ENCODE results near the gene FBXW5.

FBXW5 gene

DNA sequence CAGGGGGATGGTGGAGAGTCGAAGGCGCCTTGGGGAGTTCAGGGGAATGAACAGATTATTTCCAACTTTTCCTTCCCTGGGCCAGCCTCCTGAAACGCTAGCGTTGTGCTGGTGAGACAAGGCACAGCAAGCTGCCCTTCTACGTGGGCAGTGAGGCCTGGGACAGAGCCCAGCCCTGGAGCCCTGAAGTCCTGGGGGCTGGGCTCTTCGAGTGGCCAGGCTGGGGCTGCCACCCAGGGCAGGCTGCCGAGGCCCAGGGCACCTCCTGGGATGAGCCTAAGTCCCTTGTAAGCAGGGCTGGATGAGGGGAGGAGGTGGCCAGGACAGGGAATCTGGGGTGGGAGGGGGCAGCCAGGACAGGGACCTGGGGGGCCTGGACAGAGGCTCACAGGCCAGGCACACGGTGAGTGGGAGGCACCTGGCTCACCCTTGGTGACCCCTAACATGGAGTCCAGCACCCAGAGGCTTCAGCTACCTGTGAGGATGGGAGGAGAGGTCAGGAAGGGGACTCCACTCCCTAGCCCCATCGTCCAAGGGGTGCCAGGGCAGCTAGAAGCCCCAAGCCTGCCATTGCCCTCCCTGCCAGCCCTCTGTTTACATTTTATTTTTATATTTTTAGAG is 6.2 kb upstream of the FBXW5 start:
- in situ Hi-C loops (cut with HindIII; ENCODE audit: low sequenced_read_pairs), result no loop called here

DNA sequence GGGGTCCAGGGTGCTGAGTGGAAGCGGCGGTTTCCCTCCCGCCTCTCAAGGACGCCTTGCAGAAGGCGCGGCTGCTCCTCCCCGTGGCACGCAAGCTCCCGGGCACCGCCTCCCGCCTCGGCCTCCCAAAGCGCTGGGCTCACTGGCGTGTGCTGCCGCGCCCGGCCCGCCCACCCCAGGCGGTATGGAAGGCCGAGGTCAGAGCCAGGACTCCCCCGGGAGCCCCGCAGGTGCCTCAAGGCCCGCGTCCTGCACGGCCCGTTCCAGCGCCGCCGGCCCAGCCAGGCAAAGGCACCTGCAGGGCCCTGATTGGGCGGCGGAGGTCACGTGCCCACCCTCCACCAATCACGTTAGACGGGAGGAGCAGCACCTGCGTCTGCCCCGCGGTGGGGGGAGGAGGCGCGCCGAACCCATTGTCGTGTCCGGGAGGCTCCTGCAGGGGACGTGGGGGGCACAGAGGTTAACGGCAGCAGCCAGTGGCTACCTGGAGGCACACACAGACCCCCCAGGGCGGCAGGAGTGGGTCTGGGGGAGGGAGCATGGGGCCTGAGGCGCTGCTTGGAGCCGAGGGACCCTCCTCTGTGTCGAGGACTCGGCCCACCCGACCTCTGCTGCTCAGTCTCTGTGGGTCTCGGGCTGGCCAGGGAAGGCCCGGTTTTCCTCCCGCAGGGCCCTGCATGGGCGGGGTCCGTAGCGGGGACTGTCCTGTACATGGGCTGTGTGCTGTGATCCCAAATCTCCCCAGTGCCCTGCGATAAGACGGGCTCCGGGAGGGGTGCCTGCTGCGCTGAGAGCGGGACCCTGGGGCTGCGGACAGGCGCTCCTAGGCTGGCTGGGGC is 5.5 kb upstream of the FBXW5 start:
- in situ Hi-C loops (cut with HindIII; ENCODE audit: low sequenced_read_pairs), result loop anchor here (5.0 to 25.0 kb wide), 2 partner anchors 77 to 212 kb away; partner anchors contain the start of genes ABCA2, LRRC26 and TMEM210

DNA sequence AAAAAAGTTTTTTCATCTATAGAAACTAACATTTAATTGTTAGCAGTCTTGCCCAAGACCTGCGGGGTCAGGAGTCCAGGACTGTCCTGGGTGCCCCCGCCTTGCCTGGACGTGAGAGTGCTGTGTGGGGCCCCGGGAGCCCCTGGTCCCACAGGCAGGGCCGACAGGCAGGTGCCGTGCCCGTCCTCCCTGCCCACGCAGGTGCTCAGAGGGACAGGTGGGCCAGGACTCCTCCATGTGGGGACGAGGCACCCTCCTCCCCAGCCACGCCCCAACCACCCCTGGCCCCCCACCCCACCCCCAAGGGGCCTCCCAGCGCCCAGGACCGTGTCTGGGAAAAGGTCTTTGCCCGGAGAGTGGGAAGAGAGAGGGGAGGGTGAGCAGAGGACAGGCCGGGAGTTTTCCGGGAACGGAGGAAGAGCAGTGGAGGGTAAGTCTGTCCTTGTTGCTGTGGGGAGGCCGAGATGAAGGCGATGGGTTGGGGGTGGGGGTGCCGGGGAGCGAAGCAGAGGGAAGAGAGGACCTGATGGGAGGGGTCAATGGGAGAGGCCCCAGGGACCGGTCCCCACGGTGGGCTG is 4.8 kb upstream of the FBXW5 start:
- in situ Hi-C loops (cut with HindIII; ENCODE audit: low sequenced_read_pairs), result loop anchor here (5.0 to 25.0 kb wide), 2 partner anchors 78 to 213 kb away; partner anchors contain the start of genes ABCA2, LRRC26 and TMEM210

DNA sequence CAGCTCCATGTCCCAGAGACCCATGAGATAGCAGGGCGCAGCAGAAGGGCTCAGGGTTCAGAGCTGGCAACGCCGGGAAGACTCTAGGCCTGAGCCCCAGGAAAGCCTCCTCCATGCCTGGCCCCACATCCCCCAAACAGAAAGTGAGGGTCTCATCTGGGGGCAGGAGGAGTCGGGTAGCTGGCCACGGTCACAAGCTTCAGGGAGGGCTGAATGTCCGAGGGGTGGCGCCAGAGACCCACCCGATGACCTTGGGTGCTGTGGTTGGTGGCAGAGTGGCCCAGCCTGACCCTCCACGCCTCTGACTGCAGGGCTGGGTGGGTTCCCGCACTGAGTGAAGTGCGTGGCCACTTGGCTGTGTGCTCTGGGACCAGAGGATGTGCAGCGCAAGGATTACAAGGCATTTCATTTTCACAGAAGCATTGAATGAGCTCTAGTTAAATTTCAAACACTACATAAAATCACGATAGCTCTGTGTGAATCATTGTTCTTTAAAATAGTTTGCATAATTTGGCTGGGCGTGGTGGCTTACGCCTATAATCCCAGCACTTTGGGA is 3.5 kb upstream of the FBXW5 start:
- in situ Hi-C loops (cut with HindIII; ENCODE audit: low sequenced_read_pairs), result loop anchor here (5.0 to 25.0 kb wide), 2 partner anchors 79 to 214 kb away; partner anchors contain the start of genes ABCA2, LRRC26 and TMEM210

DNA sequence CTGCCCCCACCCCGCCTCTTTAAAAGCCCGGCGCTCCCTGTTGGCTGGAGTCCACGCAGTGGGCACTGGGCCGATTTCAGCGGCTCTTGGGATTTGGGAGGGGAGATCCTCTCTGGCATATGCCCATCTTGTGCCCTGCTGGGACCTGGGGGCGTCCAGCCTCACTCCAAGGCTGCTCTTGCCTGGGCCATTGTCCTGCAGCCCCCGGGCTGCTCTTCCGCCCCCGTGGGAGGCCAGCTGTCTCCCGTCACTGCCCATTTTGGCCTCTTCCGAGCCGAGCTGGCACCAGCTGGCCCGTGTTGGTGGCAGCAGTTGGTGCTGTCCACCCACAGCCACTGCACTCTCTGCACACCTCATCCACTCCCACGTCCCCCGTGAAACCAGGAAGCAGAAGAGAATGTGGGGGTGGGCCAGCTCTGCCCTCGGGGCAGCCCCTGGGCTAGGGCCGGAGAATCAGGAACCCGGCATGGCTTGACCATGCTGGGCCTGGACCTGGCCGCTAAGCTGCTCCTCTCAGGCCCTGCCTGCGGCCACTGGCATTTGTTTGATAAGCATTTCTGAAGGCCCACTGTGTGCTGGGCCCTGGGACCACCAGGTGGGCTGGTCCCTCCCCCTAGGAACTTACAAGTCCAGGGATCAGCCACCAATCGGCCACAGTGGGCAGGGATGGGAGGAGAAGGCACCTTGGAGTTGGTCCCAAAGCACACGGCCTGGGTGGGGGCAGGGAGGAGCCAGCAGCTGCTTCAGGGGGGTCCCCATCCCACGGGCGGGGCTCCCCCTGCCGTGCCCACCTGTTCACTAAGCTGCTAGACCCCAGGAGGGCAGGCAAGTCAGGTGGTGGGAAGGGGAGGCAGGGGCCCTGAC is 2.7 kb upstream of the FBXW5 start:
- in situ Hi-C loops (cut with HindIII; ENCODE audit: low sequenced_read_pairs), result loop anchor here (5.0 to 25.0 kb wide), 2 partner anchors 80 to 215 kb away; partner anchors contain the start of genes ABCA2, LRRC26 and TMEM210

DNA sequence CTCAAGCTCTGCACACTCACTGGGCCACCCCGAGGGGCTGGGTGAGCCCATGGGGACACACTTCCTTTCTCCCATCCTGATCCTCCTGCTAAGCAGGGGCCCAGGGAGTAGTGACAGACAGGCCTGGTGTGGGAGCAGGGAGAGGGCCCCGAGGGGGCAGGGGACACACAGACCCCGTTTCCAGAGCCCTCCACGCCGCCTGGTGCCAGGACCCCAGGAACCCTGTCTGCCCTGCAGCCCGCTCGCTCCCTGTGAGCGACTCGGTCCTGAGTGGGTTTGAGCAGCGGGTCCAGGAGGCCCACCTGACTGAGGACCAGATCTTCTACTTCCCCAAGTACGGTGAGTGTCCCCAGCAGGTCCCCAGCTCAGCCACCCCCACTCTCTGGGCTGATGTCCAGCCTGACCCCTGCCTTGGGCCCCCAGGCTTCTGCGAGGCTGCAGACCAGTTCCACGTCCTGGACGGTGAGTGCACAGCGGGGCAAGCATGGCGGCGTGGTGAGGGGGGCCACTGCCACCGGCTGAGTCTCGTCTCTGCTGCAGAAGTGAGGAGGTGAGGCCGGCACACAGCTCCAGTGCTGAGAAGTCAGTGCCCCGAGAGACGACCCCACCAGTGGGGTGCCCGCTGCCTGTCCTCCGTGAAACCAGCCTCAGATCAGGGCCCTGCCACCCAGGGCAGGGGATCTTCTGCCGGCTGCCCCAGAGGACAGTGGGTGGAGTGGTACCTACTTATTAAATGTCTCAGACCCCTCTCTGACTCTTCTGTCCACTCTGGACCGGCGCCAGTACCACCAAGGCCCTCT is 1.9 kb upstream of the FBXW5 start:
- in situ Hi-C loops (cut with HindIII; ENCODE audit: low sequenced_read_pairs), result loop anchor here (5.0 to 25.0 kb wide), 2 partner anchors 81 to 216 kb away; partner anchors contain the start of genes ABCA2, LRRC26 and TMEM210

DNA sequence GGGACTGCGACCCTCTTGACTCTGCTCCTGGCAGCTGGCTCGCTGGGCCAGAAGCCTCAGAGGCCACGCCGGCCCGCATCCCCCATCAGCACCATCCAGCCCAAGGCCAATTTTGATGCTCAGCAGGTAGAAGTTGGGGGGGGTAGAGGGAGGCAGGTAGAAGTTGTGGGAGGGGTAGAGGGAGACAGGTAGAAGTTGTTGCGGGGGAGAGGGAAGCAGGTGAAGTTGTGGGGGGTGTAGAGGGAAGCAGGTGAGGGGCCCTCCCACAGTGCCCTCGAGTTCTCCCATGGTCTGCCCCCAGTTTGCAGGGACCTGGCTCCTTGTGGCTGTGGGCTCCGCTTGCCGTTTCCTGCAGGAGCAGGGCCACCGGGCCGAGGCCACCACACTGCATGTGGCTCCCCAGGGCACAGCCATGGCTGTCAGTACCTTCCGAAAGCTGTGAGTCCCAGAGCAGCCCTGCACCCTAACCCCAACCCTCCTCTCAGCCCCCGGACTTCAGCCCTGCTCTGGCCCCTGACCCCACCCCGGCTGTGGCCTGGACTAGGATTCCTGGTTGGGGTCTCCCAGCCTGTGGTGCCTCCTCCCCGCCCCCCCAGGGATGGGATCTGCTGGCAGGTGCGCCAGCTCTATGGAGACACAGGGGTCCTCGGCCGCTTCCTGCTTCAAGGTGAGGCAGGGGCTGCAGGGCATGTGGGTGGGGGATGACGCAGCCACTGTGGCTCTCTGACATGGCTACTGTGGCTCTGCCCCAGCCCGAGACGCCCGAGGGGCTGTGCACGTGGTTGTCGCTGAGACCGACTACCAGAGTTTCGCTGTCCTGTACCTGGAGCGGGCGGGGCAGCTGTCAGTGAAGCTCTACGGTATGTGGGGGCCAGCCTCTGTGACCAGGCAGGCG is 1.0 kb upstream of the FBXW5 start:
- in situ Hi-C loops (cut with HindIII; ENCODE audit: low sequenced_read_pairs), result loop anchor here (5.0 to 25.0 kb wide), 2 partner anchors 82 to 217 kb away; partner anchors contain the start of genes ABCA2, LRRC26 and TMEM210

DNA sequence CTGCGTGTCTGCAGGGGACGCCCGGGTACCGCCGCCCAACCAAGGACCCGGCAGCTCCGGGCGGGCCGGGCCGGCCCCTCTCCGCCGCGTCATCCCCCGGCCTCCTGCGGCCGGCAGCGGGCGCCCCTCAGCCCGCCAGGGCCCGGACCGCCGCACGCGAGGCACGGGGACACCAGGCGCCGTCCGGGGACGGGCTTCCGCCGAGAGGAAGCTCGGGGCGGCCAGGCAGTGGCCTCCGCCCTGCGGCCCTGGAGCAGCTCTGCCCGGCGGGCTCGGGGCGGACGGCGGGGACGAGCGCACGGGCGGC is 373 bp downstream of the FBXW5 start:
- in situ Hi-C loops (cut with HindIII; ENCODE audit: low sequenced_read_pairs), result loop anchor here (25.0 kb wide), 1 partner anchor 218 kb away; the partner anchor contains the start of genes LRRC26 and TMEM210

DNA sequence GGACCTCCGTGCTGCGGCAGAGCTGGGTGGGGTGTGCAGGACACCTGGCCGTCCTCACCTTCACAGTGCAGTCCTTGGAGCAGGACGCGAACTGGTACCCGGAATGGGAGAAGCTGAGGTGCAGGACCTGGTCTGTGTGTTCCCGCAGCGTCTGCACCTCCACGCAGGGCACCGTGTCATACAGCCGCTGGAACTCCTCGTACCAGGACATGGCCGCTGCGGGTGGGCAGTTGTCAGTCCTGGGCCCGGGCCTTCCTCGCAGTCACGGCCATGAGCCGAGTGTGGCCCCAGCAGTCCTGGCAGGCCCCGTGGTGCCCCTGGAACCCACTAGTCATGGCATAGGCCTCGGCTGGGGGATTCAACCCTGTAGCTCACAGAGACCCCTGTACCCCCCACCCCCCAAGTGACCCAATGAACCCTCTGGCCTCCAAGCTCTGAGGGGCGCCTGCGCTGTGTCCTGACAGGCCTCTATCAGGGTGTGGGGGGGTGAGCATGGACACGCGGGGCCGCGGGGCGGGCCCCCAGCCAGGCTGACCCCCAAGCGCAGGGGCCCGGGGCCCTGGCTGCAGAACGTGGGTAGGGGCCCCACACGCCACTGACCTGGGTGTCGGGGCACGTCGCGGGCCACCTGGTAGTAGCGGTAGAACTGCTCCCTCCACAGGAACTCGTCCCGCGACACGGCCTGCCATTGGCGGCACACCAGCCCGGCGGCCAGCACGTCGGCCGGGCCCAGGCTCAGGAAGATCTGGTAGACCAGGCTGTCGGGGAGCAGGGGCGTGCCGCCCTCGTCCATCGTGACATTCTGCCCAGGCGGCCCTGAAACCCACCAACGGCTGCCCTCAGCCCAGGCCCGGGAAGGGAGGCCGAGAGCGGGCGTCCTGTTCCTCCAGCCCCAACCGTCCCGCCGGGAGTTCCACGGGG is 987 bp downstream of the FBXW5 start:
- in situ Hi-C loops (cut with HindIII; ENCODE audit: low sequenced_read_pairs), result loop anchor here (25.0 kb wide), 1 partner anchor 219 kb away; the partner anchor contains the start of genes LRRC26 and TMEM210

DNA sequence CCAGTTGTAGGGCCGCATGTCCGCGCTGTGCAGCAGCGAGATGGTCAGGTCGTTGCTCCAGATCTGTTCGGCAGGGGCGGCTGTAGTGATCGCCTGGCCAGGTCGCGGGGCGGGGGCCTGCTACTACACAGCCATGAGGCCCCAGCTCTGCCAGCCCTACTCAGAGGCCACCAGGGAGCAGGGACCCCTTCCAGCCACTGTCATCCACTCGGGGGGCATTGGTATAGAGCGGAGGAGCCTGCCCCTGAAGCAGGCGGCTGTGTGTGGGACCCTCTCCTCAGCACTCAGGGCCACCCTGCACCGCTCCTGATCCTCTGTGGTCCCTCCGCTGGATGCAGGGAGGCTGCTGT is 1.7 kb downstream of the FBXW5 start:
- in situ Hi-C loops (cut with HindIII; ENCODE audit: low sequenced_read_pairs), result loop anchor here (25.0 kb wide), 1 partner anchor 219 kb away; the partner anchor contains the start of genes LRRC26 and TMEM210

DNA sequence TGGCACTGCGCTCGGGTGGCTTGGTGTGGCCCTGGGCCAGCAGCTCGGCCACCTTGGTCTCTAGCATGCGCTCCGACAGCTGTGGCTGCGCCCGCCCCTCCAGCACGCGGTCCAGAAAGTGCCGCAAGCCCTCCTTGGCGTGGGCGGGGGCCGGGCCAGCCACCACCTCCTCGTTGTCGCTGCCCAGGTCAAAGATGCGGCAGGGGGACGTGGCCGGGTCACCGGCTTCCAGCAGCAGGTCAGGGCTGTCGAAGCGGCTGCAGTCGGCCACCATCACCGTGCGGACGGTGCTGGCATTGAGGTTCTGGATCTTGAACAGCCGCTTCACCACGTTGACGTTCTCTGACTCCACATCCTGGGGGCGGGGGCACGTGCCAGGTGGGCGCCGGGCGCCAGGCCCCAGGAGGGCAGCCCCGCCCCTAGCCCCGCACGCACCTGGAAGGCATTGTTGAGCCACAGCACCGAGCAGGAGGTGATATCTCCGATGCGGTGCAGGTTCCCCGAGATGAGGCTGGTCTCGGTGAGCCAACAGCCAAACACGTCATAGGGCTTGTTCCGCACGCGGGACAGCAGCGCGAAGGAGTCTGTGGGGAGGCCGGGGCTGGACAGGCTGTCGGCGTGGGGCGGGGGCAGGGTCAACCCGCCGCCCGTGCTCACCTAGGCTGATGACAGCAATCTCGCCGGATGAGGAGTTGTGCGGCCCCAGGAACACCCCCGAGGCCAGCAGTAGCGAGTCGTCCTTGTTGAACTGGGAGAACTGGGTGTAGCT is 2.2 kb downstream of the FBXW5 start:
- in situ Hi-C loops (cut with HindIII; ENCODE audit: low sequenced_read_pairs), result loop anchor here (25.0 kb wide), 1 partner anchor 220 kb away; the partner anchor contains the start of genes LRRC26 and TMEM210

DNA sequence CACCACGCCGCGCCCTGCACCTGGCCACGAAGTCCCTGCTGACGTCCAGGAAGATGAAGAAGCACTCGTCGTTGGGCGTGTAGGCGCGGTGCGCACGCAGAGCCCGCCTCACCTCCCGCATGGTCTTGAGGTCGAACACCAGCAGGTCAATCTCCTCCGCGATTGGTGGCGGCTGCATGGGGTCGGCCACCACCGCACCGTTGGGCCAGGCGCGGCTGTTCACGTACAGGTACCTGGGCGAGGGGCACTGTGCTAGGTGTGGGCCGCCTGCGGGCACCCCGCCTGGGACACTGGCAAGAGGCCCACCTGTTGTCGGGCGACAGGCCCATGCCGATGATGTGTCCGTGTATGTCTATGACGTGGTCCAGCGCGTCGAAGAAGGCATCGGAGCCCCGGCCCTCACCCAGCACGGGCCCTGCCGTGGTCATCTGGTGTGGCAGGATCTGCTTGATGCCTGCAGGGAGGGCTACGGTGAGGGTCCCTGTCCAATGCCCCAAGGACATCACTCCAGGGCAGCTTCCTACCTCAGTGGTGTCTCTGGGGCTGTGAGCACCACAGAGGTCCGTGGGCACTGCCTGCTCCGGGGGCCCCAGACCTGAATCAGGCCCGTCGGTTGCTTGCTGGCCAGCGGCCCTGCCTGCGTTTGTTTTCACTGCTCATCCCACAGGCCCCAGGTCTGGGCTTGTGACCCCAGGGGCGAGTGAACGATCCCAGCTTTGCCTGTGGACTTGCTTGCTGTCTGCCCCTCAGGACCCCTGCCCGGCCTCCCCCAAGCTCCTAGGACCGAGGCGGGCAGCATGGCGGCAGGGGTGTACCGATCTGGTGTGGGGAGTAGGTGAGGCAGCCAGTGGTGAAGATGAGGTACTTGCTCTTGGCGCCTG is 3.1 kb downstream of the FBXW5 start:
- in situ Hi-C loops (cut with HindIII; ENCODE audit: low sequenced_read_pairs), result loop anchor here (25.0 kb wide), 1 partner anchor 221 kb away; the partner anchor contains the start of genes LRRC26 and TMEM210

DNA sequence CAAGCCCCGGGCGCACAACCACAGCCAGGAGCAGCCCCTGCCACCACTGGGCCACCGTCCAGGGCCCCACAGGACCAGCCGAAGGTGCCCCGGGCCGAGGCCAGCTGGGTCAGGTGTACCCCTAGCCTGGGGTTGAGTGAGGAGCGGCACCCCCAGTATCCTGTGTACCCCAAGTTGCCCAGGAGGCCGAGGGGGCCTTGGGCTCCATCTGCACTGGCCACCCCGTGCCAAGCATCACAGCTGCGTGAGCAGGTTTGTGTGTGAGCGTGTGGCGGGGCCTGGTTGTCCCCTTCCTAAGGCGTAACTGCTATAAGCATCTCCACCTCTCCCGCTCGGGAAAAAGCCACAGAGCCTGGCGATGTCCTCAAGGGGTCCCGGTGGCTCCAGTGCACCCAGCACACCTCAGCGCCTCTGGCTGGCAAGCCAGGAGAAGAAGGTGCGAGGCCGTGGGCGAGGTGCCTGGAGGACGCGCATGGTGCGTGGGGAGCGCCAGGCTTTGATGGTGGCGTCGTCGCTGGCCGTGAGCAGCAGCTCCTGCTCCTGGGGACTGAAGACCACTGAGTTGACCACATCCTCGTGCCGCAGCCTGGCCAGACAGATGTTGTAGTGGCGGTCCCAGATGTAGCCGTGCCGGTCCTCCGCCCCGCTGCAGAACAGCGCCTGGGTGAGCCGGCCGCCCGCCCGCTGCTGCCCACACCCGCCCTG is 3.9 kb downstream of the FBXW5 start:
- in situ Hi-C loops (cut with HindIII; ENCODE audit: low sequenced_read_pairs), result loop anchor here (25.0 kb wide), 1 partner anchor 222 kb away; the partner anchor contains the start of genes LRRC26 and TMEM210

DNA sequence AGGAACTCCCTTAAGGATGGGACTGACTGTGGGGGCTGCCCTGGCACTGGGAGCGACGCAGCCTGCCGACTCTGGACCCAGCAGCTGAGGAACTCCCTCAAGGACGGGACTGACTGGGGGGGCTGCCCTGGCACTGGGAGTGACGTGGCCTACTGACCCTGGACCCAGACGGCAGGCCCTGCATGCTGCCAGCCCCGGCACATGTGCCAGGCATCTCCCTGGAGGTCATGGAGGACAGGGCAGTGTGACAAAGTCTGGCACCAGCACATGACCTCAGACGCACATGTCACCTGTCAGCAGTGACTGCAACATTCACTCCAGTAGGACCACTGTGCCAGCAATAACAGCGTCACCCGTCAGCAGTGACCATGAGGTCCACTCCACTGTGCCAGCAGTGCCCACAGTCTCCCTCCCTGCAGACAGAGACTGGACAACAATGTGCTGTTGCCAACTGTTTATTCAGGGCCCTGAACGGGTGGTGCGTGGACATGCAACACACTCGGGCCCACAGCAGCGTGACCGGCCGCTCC is 4.5 kb downstream of the FBXW5 start:
- in situ Hi-C loops (cut with HindIII; ENCODE audit: low sequenced_read_pairs), result loop anchor here (25.0 kb wide), 1 partner anchor 222 kb away; the partner anchor contains the start of genes LRRC26 and TMEM210

Measured in endothelial cell of hepatic sinusoid (primary cell).